ENCODE measurements around the gene PDIK1L.

PDIK1L gene
- total RNA-seq = 8.0 to 70.3 (median 24.0) reads per million in 9 experiments

DNA sequence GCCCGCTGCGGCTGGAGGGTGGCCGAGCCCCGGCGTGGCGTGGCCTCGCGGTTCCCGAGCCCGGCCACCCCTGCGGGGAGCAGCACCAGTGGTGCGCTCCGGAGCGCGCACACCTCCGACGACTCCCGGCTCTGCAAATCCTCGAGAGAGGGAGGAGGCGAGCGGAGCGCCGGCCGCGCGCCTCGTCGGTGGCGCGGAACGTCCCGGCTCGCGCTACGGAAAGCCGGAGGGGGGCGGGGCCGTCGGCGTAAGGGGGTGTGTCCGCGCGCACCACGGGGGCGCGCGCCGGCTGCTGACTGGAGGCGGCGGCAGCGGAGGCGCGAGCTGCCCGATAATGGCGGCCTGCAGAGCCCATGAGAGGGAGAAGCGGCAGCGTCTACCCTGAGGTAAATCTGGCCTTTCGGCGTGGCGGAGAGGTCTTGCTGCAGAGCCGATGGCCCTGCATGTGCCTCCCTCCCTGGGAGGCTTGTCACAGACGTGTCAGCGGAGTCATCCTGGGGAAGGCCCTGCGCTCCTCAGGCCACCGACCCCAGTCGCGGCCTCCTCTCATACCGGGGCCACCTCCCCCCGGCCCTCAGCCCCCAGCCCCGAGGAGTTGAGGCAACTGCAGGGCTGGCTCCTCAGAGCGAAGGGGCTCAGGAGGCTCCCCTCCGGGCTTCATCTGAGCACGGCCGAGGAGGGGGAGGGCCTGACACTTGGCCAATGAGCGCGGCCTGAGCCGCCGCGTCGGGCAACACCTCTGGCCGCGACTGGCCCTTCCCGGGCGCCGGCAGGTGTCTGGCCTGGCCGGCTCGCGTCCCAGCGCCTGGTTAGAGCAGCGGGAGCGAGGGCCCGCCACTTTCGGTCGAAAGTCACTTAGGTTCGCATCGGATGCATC is at the start of gene PDIK1L:
PDIK1L (plus strand) TSS at position 295 of the 877 bp plus-strand sequence. CDS start 2,485 bp downstream, outside the sequence.
- ATAC-seq (replicated peaks) = peak; percentile 86

GRCh38 chr1:26064553-26064952 is 47.1 kb upstream of the PDIK1L start:
- DNase-seq (no peak), ATAC-seq (replicated peaks) (no peak)
- H3K27ac Mint-ChIP-seq = no peak overlapping the region
- H3K27me3 Mint-ChIP-seq = peaks cover 61 to 66% of the 10 kb centered on the region in 2 donors
- H3K4me1 Mint-ChIP-seq (ENCODE audit: low read depth in 2 of 2) = no peaks in the 10 kb centered on the region
- no peaks in the 10 kb centered on the region for H3K9me3 Mint-ChIP-seq
- H3K4me3 Mint-ChIP-seq = no peak overlapping the region
- H3K36me3 Mint-ChIP-seq (ENCODE audit: insufficient read depth) = no peaks in the 10 kb centered on the region

More for the DNA sequence above, at the start of gene PDIK1L:
- peak; percentile 88 to 90 (median 90) for DNase-seq
- no peaks in the 10 kb centered on the region for H3K27me3 Mint-ChIP-seq
- H3K27ac Mint-ChIP-seq = peak within 1 kb of the TSS; percentile 77 to 81
- H3K36me3 Mint-ChIP-seq (ENCODE audit: insufficient read depth) = peaks cover 9% of the 10 kb centered on the region
- peaks cover 11 to 17% of the 10 kb centered on the region in 2 donors for H3K4me1 Mint-ChIP-seq (ENCODE audit: low read depth in 2 of 2)
- peak within 1 kb of the TSS; percentile 87 to 88 for H3K4me3 Mint-ChIP-seq
- H3K9me3 Mint-ChIP-seq = no peaks in the 10 kb centered on the region

GRCh38 chr1:26066160-26066559 is 45.5 kb upstream of the PDIK1L start:
- DNase-seq (no peak), ATAC-seq (replicated peaks) (no peak)
- Mint-ChIP-seq H3K27ac (no peak overlapping the region), H3K36me3 (ENCODE audit: insufficient read depth) (no peaks in the 10 kb centered on the region), H3K4me3 (no peak overlapping the region), H3K4me1 (ENCODE audit: low read depth in 2 of 2) (no peaks in the 10 kb centered on the region), H3K9me3 (no peaks in the 10 kb centered on the region), H3K27me3 (peaks cover 51 to 63% of the 10 kb centered on the region in 2 donors)

DNA sequence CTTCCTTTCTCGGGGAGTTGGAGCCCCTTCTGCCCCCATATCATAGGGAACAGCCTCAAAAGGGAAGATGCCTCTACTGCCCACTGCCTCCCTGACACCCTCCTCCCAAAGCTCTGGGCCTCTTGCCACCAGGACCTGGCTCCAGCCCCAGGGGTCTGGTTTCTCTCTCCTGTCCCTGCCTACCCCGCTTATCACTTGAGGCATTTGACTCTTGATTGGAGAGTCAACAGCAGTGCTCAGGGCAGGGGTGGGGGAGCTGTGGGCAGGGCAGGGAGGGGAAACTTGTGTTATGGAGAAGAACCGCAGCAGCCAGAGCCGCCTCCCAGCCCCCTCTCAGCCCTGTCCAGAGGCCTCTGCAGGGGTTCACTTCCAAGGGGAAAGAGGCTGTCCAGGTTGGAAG is 44.8 kb upstream of the PDIK1L start:
- Mint-ChIP-seq H3K4me3 (no peak overlapping the region), H3K27ac (no peak overlapping the region), H3K27me3 (peaks cover 52 to 70% of the 10 kb centered on the region in 2 donors), H3K4me1 (ENCODE audit: low read depth in 2 of 2) (no peaks in the 10 kb centered on the region), H3K9me3 (no peaks in the 10 kb centered on the region), H3K36me3 (ENCODE audit: insufficient read depth) (no peaks in the 10 kb centered on the region)
- no peak for ATAC-seq (replicated peaks)
- DNase-seq = no peak

DNA sequence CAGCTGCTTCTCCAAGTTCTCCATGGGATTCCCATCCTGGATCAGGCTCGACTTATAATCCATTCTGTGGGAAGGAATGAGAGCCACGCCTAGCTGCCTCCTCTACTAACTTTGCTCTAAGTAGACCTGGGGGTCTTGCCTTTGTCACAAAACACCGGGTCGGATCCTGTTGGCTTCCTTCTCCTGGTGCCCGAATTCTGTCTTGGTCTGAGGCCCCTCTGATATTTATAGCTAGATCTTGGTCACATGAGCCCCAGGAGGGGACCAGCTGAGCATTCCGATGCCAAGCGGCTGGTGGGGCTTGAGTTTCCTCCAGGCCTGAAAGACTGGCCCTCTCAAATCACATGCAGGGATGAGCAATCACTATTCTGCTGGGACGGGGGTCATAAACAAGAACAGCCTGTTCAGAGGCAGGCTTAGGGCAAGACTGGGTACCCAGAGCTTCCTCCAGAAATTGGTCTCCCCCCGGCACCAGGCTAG is 44.2 kb upstream of the PDIK1L start, which contains the start of gene TRIM63:
TRIM63 (minus strand) TSS at position 199 of the 480 bp plus-strand sequence; CDS start at position 63, 136 bp downstream.
- DNase-seq = no peak
- Mint-ChIP-seq H3K27me3 (peaks cover 59 to 76% of the 10 kb centered on the region in 2 donors), H3K4me1 (ENCODE audit: low read depth in 2 of 2) (no peaks in the 10 kb centered on the region), H3K27ac (no peak within 1 kb of the TSS), H3K4me3 (no peak within 1 kb of the TSS), H3K36me3 (ENCODE audit: insufficient read depth) (no peaks in the 10 kb centered on the region), H3K9me3 (no peaks in the 10 kb centered on the region)
- ATAC-seq (replicated peaks) = no peak

- peaks cover 52 to 81% of the 10 kb centered on the region in 2 donors for H3K27me3 Mint-ChIP-seq
- H3K36me3 Mint-ChIP-seq (ENCODE audit: insufficient read depth) = no peaks in the 10 kb centered on the region
- DNase-seq = no peak
- H3K27ac Mint-ChIP-seq = no peak overlapping the region
- no peaks in the 10 kb centered on the region for H3K4me1 Mint-ChIP-seq (ENCODE audit: low read depth in 2 of 2)
- ATAC-seq (replicated peaks) = no peak
- no peak overlapping the region for H3K4me3 Mint-ChIP-seq
- H3K9me3 Mint-ChIP-seq = no peaks in the 10 kb centered on the region
Measured at GRCh38 chr1:26069941-26070295, 41.7 kb upstream of the PDIK1L start.

- Mint-ChIP-seq H3K4me3 (no peak overlapping the region), H3K27me3 (peaks cover 48 to 86% of the 10 kb centered on the region in 2 donors)
Measured at GRCh38 chr1:26070296-26070962, 41.2 kb upstream of the PDIK1L start.

DNA sequence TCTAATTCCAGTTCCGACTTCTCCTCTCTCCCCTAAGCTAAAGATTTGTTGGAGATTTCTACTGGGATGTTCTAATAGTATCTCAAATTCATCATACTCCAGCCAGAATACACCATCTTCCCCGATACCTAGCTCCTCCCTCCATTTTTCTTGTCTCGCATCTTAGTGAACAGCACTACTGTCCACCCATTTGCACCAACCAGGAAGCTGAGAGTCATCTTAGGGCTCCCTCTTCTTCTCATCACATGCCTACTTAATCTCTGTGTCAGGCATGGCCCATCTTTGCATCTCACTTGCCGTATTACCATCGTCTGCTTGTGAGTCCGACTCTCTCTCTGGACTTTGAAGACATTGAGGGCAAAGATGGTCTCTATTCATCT is 40.7 kb upstream of the PDIK1L start:
- H3K4me3 Mint-ChIP-seq = no peak overlapping the region
- no peak overlapping the region for H3K27ac Mint-ChIP-seq
- DNase-seq (no peak), ATAC-seq (replicated peaks) (no peak)
- peaks cover 45 to 86% of the 10 kb centered on the region in 2 donors for H3K27me3 Mint-ChIP-seq
- no peaks in the 10 kb centered on the region for H3K9me3 Mint-ChIP-seq
- H3K36me3 Mint-ChIP-seq (ENCODE audit: insufficient read depth) = no peaks in the 10 kb centered on the region
- H3K4me1 Mint-ChIP-seq (ENCODE audit: low read depth in 2 of 2) = no peaks in the 10 kb centered on the region

More at GRCh38 chr1:26070296-26070962, 41.2 kb upstream of the PDIK1L start:
- Mint-ChIP-seq H3K36me3 (ENCODE audit: insufficient read depth) (no peaks in the 10 kb centered on the region), H3K9me3 (no peaks in the 10 kb centered on the region), H3K27ac (no peak overlapping the region), H3K4me1 (ENCODE audit: low read depth in 2 of 2) (no peaks in the 10 kb centered on the region)
- DNase-seq = no peak
- no peak for ATAC-seq (replicated peaks)

GRCh38 chr1:26072305-26072704 is 39.3 kb upstream of the PDIK1L start:
- Mint-ChIP-seq H3K27ac (no peak overlapping the region), H3K9me3 (no peaks in the 10 kb centered on the region), H3K4me1 (ENCODE audit: low read depth in 2 of 2) (no peaks in the 10 kb centered on the region), H3K36me3 (ENCODE audit: insufficient read depth) (no peaks in the 10 kb centered on the region), H3K27me3 (peaks cover 48 to 86% of the 10 kb centered on the region in 2 donors), H3K4me3 (no peak overlapping the region)
- no peak for DNase-seq
- no peak for ATAC-seq (replicated peaks)

DNA sequence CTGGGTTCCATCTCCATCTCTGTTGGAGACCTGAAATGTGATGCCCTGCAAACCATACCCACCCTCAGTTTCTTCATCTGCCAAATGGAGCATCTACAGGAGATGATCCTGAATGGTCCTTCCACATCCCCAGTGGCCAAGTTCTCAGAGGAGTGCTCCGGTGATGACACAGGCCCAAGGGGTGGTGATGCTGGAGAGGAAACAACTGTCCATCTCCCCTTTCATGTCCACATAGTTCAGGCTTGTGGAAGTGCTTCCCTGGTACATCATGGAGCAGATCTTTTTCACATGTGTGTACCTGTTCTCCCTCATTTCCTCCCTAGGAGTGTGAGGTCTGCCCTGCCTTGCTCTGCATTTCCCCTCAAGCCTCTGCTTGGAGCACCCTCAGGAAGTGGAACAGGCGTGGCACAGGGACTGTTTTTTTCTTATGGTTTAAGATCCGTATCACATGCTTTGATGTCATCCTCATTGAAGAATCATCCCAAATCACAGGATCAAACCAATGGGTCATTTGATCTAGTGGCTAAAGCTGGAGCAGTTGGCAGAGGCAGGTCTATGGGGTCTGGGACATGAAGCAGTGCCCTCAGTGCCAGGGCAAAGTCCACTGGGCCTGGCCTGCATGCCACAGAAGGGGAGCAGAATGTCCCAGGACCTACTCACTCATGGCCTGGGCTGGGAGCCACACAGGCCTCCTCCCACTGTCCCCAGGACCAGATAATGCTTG is 36.0 kb upstream of the PDIK1L start:
- H3K4me1 Mint-ChIP-seq (ENCODE audit: low read depth in 2 of 2) = no peaks in the 10 kb centered on the region
- H3K27ac Mint-ChIP-seq = no peak overlapping the region
- H3K36me3 Mint-ChIP-seq (ENCODE audit: insufficient read depth) = no peaks in the 10 kb centered on the region
- H3K27me3 Mint-ChIP-seq = peaks cover 47 to 78% of the 10 kb centered on the region in 2 donors
- DNase-seq (no peak), ATAC-seq (replicated peaks) (no peak)
- no peak overlapping the region for H3K4me3 Mint-ChIP-seq
- H3K9me3 Mint-ChIP-seq = no peaks in the 10 kb centered on the region

GRCh38 chr1:26077524-26077923 is 34.1 kb upstream of the PDIK1L start:
- Mint-ChIP-seq H3K27ac (no peak overlapping the region), H3K27me3 (peaks cover 47 to 69% of the 10 kb centered on the region in 2 donors), H3K9me3 (no peaks in the 10 kb centered on the region), H3K4me1 (ENCODE audit: low read depth in 2 of 2) (no peaks in the 10 kb centered on the region), H3K4me3 (no peak overlapping the region), H3K36me3 (ENCODE audit: insufficient read depth) (no peaks in the 10 kb centered on the region)
- ATAC-seq (replicated peaks) (no peak), DNase-seq (no peak)

GRCh38 chr1:26078286-26079177 is 33.1 kb upstream of the PDIK1L start:
- ATAC-seq (replicated peaks) (no peak), DNase-seq (no peak)
- peaks cover 38 to 62% of the 10 kb centered on the region in 2 donors for H3K27me3 Mint-ChIP-seq

More at GRCh38 chr1:26078286-26079177, 33.1 kb upstream of the PDIK1L start:
- H3K36me3 Mint-ChIP-seq (ENCODE audit: insufficient read depth) = no peaks in the 10 kb centered on the region
- H3K27ac Mint-ChIP-seq = no peak overlapping the region
- H3K4me1 Mint-ChIP-seq (ENCODE audit: low read depth in 2 of 2) = no peaks in the 10 kb centered on the region
- no peaks in the 10 kb centered on the region for H3K9me3 Mint-ChIP-seq
- no peak overlapping the region for H3K4me3 Mint-ChIP-seq
